Stimulated activated CD4-positive, alpha-beta T cell treated with anti-CD3 and anti-CD28 coated beads, Interleukin-12 subunit alpha, Interleukin-12 subunit beta, amount 100 ng/mL, for 4 hours (primary cell): Measurements from ENCODE around the gene DYNC1H1.

Experiments used
- DNase-seq: peaks from one replicate; pipeline ENCODE4 v3.0.0-alpha.2; 2020

The DYNC1H1 gene

GRCh38 chr14:101945171-101945570, 19.2 kb upstream of the DYNC1H1 start:
- DNase-seq = no peak

- no peak for DNase-seq
Observed at GRCh38 chr14:101947577-101947903, 16.8 kb upstream of the DYNC1H1 start.

GRCh38 chr14:101947904-101948665, 16.3 kb upstream of the DYNC1H1 start:
- peak; percentile 99 for DNase-seq

- DNase-seq = peak; percentile 20
Observed at GRCh38 chr14:101948666-101949216, 15.6 kb upstream of the DYNC1H1 start.

GRCh38 chr14:101950100-101950499, 14.3 kb upstream of the DYNC1H1 start:
- no peak for DNase-seq

GRCh38 chr14:101950516-101951215, 13.7 kb upstream of the DYNC1H1 start:
- no peak for DNase-seq

GRCh38 chr14:101953151-101953550, 11.2 kb upstream of the DYNC1H1 start:
- DNase-seq = no peak

GRCh38 chr14:101954501-101954900, 9.9 kb upstream of the DYNC1H1 start:
- DNase-seq = no peak

- DNase-seq = no peak
Observed at GRCh38 chr14:101955695-101956161, 8.6 kb upstream of the DYNC1H1 start.

GRCh38 chr14:101956179-101956885, 8.0 kb upstream of the DYNC1H1 start:
- no peak for DNase-seq

- DNase-seq = no peak
Observed at GRCh38 chr14:101957406-101958234, 6.8 kb upstream of the DYNC1H1 start.

- DNase-seq = no peak
Observed at GRCh38 chr14:101958418-101959180, 5.8 kb upstream of the DYNC1H1 start.

- no peak for DNase-seq
Observed at GRCh38 chr14:101959277-101959676, 5.1 kb upstream of the DYNC1H1 start.

- DNase-seq = no peak
Observed at GRCh38 chr14:101960225-101960624, 4.1 kb upstream of the DYNC1H1 start.

GRCh38 chr14:101961011-101961721, 3.2 kb upstream of the DYNC1H1 start:
- peak; percentile 71 for DNase-seq

- DNase-seq = no peak
Observed at GRCh38 chr14:101961746-101962502, 2.4 kb upstream of the DYNC1H1 start.

- no peak for DNase-seq
Observed at GRCh38 chr14:101962503-101962874, 1.9 kb upstream of the DYNC1H1 start.

GRCh38 chr14:101963052-101963451, 1.3 kb upstream of the DYNC1H1 start:
- DNase-seq = no peak

- no peak for DNase-seq
Observed at GRCh38 chr14:101963656-101964296, 597 bp upstream of the DYNC1H1 start.

GRCh38 chr14:101965181-101965544, 790 bp downstream of the DYNC1H1 start:
- DNase-seq = peak; percentile 34
